ENCODE measurements around the gene CARS1.

DNA sequence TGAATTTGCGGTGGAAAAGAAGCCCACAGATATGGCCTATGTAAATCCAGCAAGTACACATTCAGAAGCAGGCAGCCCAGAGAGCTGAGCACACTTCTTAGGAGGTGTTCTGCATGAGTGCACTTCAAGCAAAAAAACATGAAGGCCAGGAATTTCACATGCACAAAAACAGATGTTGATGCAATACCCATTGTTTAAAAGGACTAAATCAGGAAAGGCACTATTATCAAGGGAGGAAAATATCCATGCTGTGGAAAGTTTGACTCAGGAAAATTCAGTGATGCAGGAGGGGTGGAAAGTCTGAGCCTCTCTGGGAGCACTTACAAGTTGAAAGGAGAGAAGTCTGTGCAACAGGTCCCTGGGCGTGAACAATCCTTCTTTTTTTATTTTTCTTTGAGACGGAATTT, 15.8 kb upstream of the CARS1 start:
- TF ChIP-seq POLR2A (IDR thresholded peaks at IDR 0.05; ENCODE audit: low read depth, low read length) = no peak
- no peak for TF ChIP-seq MXI1 (IDR thresholded peaks at IDR 0.05; ENCODE audit: borderline replicate concordance, low read depth, low read length)
- TF ChIP-seq CTCF (conservative IDR thresholded peaks at IDR 0.05; ENCODE audit: low read depth, low read length) = no peak
- TF ChIP-seq CHD1 (IDR thresholded peaks at IDR 0.05; ENCODE audit: low read depth, low read length) = no peak
- TF ChIP-seq, protein P1, sequence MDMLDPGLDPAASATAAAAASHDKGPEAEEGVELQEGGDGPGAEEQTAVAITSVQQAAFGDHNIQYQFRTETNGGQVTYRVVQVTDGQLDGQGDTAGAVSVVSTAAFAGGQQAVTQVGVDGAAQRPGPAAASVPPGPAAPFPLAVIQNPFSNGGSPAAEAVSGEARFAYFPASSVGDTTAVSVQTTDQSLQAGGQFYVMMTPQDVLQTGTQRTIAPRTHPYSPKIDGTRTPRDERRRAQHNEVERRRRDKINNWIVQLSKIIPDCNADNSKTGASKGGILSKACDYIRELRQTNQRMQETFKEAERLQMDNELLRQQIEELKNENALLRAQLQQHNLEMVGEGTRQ (IDR thresholded peaks at IDR 0.05; ENCODE audit: low read depth, low read length) = no peak
- no peak for TF ChIP-seq NFE2L2 (IDR thresholded peaks at IDR 0.05; ENCODE audit: low read depth, low read length)
- TF ChIP-seq RAD21 (IDR thresholded peaks at IDR 0.05; ENCODE audit: low read length) = no peak
- TF ChIP-seq MAZ (IDR thresholded peaks at IDR 0.05; ENCODE audit: borderline replicate concordance, low read depth, low read length) = no peak
- no peak for TF ChIP-seq RFX5 (IDR thresholded peaks at IDR 0.05; ENCODE audit: low read depth, low read length)
- TF ChIP-seq MAFK (IDR thresholded peaks at IDR 0.05; ENCODE audit: low read depth, low read length) = no peak
- TF ChIP-seq CEBPB (IDR thresholded peaks at IDR 0.05; ENCODE audit: low read depth, low read length) = peak; percentile 12; the same call in 1 of the 2 replicates

Measured in IMR-90 (cell line).